ENCODE data around the gene DCLK1. TPM values are rescaled to one million over a fixed set of nuclear protein-coding genes. Genes with fewer than 3 reads are reported as not detected.

The DCLK1 gene
- total RNA-seq, 1 donor from 2014 or later = 2.2 TPM

GRCh38 chr13:36147330-36147729, 16.1 kb upstream of the DCLK1 start:
- DNase-seq (ENCODE audit: low read depth) = no peak
- H3K4me3 ChIP-seq (ENCODE audit: low read depth, low read length) = no peak overlapping the region

DNA sequence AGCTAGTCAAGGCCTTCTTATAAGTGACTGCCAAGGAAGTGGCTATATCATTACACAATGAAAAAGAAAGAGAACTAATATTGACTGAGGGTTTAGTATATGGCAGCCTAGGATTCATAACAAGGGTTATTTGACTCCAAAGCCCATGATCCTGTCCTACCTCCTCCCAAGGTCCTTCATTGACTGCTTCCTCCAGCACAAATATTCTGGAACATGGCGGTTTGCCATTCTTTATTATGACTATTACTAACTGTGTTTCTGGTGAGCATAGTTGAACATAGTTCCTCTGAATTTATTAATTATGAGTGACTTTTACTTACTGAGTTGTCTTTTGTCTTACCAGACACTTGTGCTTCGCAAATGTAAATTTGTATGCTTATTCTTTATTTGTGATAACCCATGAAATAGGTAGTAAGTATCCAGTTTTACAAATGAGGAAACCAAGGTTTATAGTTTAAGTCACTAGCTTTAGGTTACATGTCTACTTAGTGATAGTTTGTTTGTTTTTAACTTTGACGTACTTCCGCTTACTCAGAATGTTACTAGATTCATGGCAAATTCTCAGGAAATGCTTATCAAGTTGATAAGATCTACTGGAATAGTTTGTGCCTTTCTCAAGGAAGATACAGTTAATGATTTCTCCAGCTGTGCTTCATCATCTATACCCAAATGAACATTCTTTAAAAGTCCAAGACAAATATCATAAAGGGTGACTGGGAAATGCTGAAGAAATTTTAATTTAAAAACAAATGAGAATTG, 15.5 kb upstream of the DCLK1 start:
- DNase-seq (ENCODE audit: low read depth) = no peak
- TF ChIP-seq, protein P1, sequence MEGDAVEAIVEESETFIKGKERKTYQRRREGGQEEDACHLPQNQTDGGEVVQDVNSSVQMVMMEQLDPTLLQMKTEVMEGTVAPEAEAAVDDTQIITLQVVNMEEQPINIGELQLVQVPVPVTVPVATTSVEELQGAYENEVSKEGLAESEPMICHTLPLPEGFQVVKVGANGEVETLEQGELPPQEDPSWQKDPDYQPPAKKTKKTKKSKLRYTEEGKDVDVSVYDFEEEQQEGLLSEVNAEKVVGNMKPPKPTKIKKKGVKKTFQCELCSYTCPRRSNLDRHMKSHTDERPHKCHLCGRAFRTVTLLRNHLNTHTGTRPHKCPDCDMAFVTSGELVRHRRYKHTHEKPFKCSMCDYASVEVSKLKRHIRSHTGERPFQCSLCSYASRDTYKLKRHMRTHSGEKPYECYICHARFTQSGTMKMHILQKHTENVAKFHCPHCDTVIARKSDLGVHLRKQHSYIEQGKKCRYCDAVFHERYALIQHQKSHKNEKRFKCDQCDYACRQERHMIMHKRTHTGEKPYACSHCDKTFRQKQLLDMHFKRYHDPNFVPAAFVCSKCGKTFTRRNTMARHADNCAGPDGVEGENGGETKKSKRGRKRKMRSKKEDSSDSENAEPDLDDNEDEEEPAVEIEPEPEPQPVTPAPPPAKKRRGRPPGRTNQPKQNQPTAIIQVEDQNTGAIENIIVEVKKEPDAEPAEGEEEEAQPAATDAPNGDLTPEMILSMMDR (conservative IDR thresholded peaks at IDR 0.05; ENCODE audit: low read depth, low read length) = no peak
- no peak overlapping the region for H3K4me3 ChIP-seq (ENCODE audit: low read depth, low read length)

More at GRCh38 chr13:36147330-36147729, 16.1 kb upstream of the DCLK1 start:
- TF ChIP-seq, protein P1 (conservative IDR thresholded peaks at IDR 0.05; ENCODE audit: low read depth, low read length) = no peak

GRCh38 chr13:36143738-36144137, 12.6 kb upstream of the DCLK1 start:
- TF ChIP-seq, protein P1 (conservative IDR thresholded peaks at IDR 0.05; ENCODE audit: low read depth, low read length) = no peak
- no peak for DNase-seq (ENCODE audit: low read depth)
- no peak overlapping the region for H3K4me3 ChIP-seq (ENCODE audit: low read depth, low read length)

GRCh38 chr13:36142735-36143134, 11.6 kb upstream of the DCLK1 start:
- no peak overlapping the region for H3K4me3 ChIP-seq (ENCODE audit: low read depth, low read length)
- DNase-seq (ENCODE audit: low read depth) = no peak
- TF ChIP-seq, protein P1 (conservative IDR thresholded peaks at IDR 0.05; ENCODE audit: low read depth, low read length) = no peak

DNA sequence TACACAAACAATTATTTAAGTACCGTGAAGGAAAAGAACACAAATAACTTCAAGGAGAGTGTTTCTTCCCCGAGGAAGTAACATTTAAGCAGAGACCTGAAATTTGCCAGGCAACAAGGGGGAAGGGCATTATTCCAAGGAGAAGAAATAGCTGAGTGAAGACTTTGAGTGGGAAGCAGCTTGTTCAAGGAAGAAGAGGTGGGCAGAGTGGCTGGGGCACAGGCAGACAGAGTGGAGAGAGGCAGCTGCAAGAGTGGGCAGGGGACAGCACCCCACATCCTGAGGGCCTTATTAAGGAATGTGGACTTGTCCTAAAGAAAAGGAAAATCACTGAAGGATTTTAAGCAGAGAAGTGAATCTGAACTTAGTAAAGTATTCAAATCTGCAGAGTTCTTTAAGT, 4.7 kb upstream of the DCLK1 start:
- no peak for DNase-seq (ENCODE audit: low read depth)
- H3K4me3 ChIP-seq (ENCODE audit: low read depth, low read length) = no peak overlapping the region
- TF ChIP-seq, protein P1 (conservative IDR thresholded peaks at IDR 0.05; ENCODE audit: low read depth, low read length) = no peak

DNA sequence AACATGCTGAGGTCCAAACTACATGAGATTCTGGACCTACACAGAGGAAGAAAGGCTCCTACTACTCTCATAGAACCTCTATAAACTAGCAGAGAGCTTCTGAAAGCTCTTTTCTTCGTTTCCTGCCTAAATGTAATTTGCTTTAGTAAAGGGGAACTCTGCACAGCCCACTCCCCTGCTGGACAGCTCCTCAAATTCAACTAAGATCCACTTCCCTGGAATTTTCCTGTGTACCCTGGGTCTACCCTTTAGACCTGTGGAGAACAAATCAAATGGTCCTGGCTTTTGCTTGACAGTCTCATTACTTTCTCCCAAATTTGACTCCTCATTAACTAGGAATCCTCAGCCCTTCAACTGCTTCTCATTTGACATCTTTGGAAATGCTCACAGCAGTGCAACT, 3.5 kb upstream of the DCLK1 start:
- no peak overlapping the region for H3K4me3 ChIP-seq (ENCODE audit: low read depth, low read length)
- no peak for DNase-seq (ENCODE audit: low read depth)
- TF ChIP-seq, protein P1 (conservative IDR thresholded peaks at IDR 0.05; ENCODE audit: low read depth, low read length) = no peak
